H9 (cell line): Measurements from ENCODE around the gene ADGRL3. TPM values are rescaled to one million over a fixed set of nuclear protein-coding genes. Genes with fewer than 3 reads are reported as not detected.

Experiments
- DNase-seq: peaks from one replicate; pipeline ENCODE4 v3.0.0-alpha.2; 2017
- H2AFZ ChIP-seq: one replicate; pipeline ENCODE4 v1.6.1; 2013; ENCODE audit warnings: mild to moderate bottlenecking, low read length, control low read depth, moderate library complexity
- H2AK5ac ChIP-seq: 2 replicates; pipeline ENCODE4 v1.6.1; 2013; ENCODE audit warnings: low read length, control low read depth, mixed read lengths; ENCODE audit not compliant: insufficient read length
- H2BK120ac ChIP-seq: one replicate; pipeline ENCODE4 v1.6.1; 2013; ENCODE audit warnings: low read depth, mild to moderate bottlenecking, low read length, control low read depth, inconsistent platforms; ENCODE audit not compliant: poor library complexity, severe bottlenecking
- H2BK12ac ChIP-seq: 2 replicates; pipeline ENCODE4 v1.6.1; 2013; ENCODE audit warnings: low read length, control low read depth, mixed read lengths, low read depth; ENCODE audit not compliant: insufficient read length
- H2BK15ac ChIP-seq: 2 replicates; pipeline ENCODE4 v1.6.1; 2013; ENCODE audit warnings: low read depth, low read length, control low read depth
- H2BK20ac ChIP-seq: one replicate; pipeline ENCODE4 v1.6.1; 2013; ENCODE audit warnings: low read depth, mild to moderate bottlenecking, low read length, control low read depth, inconsistent platforms; ENCODE audit not compliant: poor library complexity, severe bottlenecking
- H2BK5ac ChIP-seq: 2 replicates; pipeline ENCODE4 v1.6.1; 2013; ENCODE audit warnings: low read length, control low read depth, mixed read lengths; ENCODE audit not compliant: insufficient read length
- H3K14ac ChIP-seq: 2 replicates; pipeline ENCODE4 v1.6.1; 2013; ENCODE audit warnings: low read length, control low read depth; ENCODE audit not compliant: insufficient read depth
- H3K18ac ChIP-seq: 2 replicates; pipeline ENCODE4 v1.6.1; 2013; ENCODE audit warnings: low read depth, mild to moderate bottlenecking, mixed read lengths, low read length, control low read depth; ENCODE audit not compliant: insufficient read length
- H3K23ac ChIP-seq: 2 replicates; pipeline ENCODE4 v1.6.1; 2013; ENCODE audit warnings: low read length, control low read depth, mixed read lengths, low read depth; ENCODE audit not compliant: insufficient read length
- H3K23me2 ChIP-seq: 2 replicates; pipeline ENCODE4 v1.6.1; 2013; ENCODE audit warnings: low read depth, mild to moderate bottlenecking, mixed read lengths, low read length, control low read depth; ENCODE audit not compliant: insufficient read length, poor library complexity, severe bottlenecking
- H3K27ac ChIP-seq: 2 replicates; pipeline ENCODE4 v1.5.1; 2013; ENCODE audit warnings: low read length, control low read depth, mixed read lengths, low read depth; ENCODE audit not compliant: insufficient read length
- H3K27me3 ChIP-seq: 2 replicates; pipeline ENCODE4 v1.6.1; 2013; ENCODE audit warnings: low read length, control low read depth, inconsistent platforms; ENCODE audit not compliant: insufficient read depth
- H3K4ac ChIP-seq: 2 replicates; pipeline ENCODE4 v1.6.1; 2013; ENCODE audit warnings: low read depth, mild to moderate bottlenecking, control low read depth, inconsistent platforms, low read length, moderate library complexity
- H3K4me1 ChIP-seq: 2 replicates; pipeline ENCODE4 v1.6.1; 2013; ENCODE audit warnings: low read length, control low read depth, inconsistent platforms; ENCODE audit not compliant: insufficient read depth
- H3K4me2 ChIP-seq: 2 replicates; pipeline ENCODE4 v1.6.1; 2013; ENCODE audit warnings: low read length, control low read depth, mixed read lengths; ENCODE audit not compliant: insufficient read length, insufficient read depth
- H3K56ac ChIP-seq: 2 replicates; pipeline ENCODE4 v1.6.1; 2013; ENCODE audit warnings: low read depth, mild to moderate bottlenecking, mixed read lengths, low read length, control low read depth; ENCODE audit not compliant: insufficient read length
- H3K79me1 ChIP-seq: 2 replicates; pipeline ENCODE4 v1.6.1; 2013; ENCODE audit warnings: low read depth, mild to moderate bottlenecking, moderate library complexity, low read length, control low read depth, inconsistent platforms; ENCODE audit not compliant: insufficient read depth, poor library complexity, severe bottlenecking
- H3K79me2 ChIP-seq: 2 replicates; pipeline ENCODE4 v1.6.1; 2013; ENCODE audit warnings: low read length, control low read depth, inconsistent platforms; ENCODE audit not compliant: insufficient read depth
- H3K9ac ChIP-seq: 2 replicates; pipeline ENCODE4 v1.6.1; 2013; ENCODE audit warnings: low read length, control low read depth, mixed read lengths; ENCODE audit not compliant: insufficient read length; ENCODE audit errors: extremely low read depth
- H3K9me3 ChIP-seq: one replicate; pipeline ENCODE4 v1.6.1; 2013; ENCODE audit warnings: low read depth, low read length, inconsistent platforms; ENCODE audit not compliant: control insufficient read depth
- H3T11ph ChIP-seq: one replicate; pipeline ENCODE4 v1.6.1; 2013; ENCODE audit warnings: mild to moderate bottlenecking, low read length, control low read depth, inconsistent platforms
- H4K20me1 ChIP-seq: one replicate; pipeline ENCODE4 v1.6.1; 2013; ENCODE audit not compliant: control insufficient read depth, insufficient read length, insufficient read depth
- H4K5ac ChIP-seq: 2 replicates; pipeline ENCODE4 v1.6.1; 2013; ENCODE audit warnings: low read depth, mild to moderate bottlenecking, mixed read lengths, low read length, control low read depth; ENCODE audit not compliant: insufficient read length
- H4K8ac ChIP-seq: replicated peaks from 2 replicates; pipeline ENCODE4 v1.6.1; 2013; ENCODE audit warnings: low read length, control low read depth, mixed read lengths, low read depth; ENCODE audit not compliant: insufficient read length
- H4K91ac ChIP-seq: 2 replicates; pipeline ENCODE4 v1.6.1; 2013; ENCODE audit warnings: low read depth, mild to moderate bottlenecking, moderate library complexity, mixed read lengths, low read length, control low read depth; ENCODE audit not compliant: insufficient read length
- H3K27ac Mint-ChIP-seq, 3 experiments: 2 replicates in 2 of 3; 3 replicates in 1 of 3; pipeline ENCODE4 v1.8.0; 2020 to 2021; ENCODE audit warnings: mixed read lengths in 3 of 3, mild to moderate bottlenecking in 1 of 3, moderate library complexity in 1 of 3
- H3K27me3 Mint-ChIP-seq: 2 replicates; pipeline ENCODE4 v1.8.0; 2021; ENCODE audit warnings: low read depth, mild to moderate bottlenecking, moderate library complexity, mixed read lengths
- H3K36me3 Mint-ChIP-seq, 3 experiments: 2 replicates in 2 of 3; 3 replicates in 1 of 3; pipeline ENCODE4 v1.8.0; 2020 to 2021; ENCODE audit warnings: low read depth in 3 of 3, mixed read lengths in 3 of 3; ENCODE audit not compliant: insufficient read depth in 1 of 3
- H3K4me1 Mint-ChIP-seq, 2 experiments: 2 replicates each; pipeline ENCODE4 v1.8.0; 2020; ENCODE audit warnings: mixed read lengths in 2 of 2
- H3K4me3 Mint-ChIP-seq, 2 experiments: 2 replicates in 1 of 2; 3 replicates in 1 of 2; pipeline ENCODE4 v1.8.0; 2020 to 2021; ENCODE audit warnings: mild to moderate bottlenecking in 2 of 2, mixed read lengths in 2 of 2, moderate library complexity in 1 of 2
- H3K9me3 Mint-ChIP-seq, 2 experiments: 2 replicates in 1 of 2; 3 replicates in 1 of 2; pipeline ENCODE4 v1.8.0; 2020; ENCODE audit warnings: mild to moderate bottlenecking in 2 of 2, mixed read lengths in 2 of 2, moderate library complexity in 1 of 2
- WGBS: extraction: QIAGEN DNeasy Blood & Tissue Kit; methylation state at CpG from one replicate; pipeline ENCODE4 v1.1.7; 2013; ENCODE audit warnings: missing lambda C conversion rate, low lambda C conversion rate, mixed read lengths; ENCODE audit not compliant: insufficient read length; ENCODE audit errors: extremely low coverage; 5-methylcytosine and 5-hydroxymethylcytosine counted together
- total RNA-seq: library from RNA; stranded (reverse); gene quantifications from 2 replicates; pipeline ENCODE4 v1.2.1, GENCODE V29; 2021
- TF ChIP-seq, protein P1 (sequence below): fragments of 200-600 bp; sonication (generic); conservative IDR thresholded peaks from 3 replicates; pipeline ENCODE4 v1.8.0; 2021; ENCODE audit warnings: antibody characterized with exemption, mild to moderate bottlenecking

ADGRL3 gene
- total RNA-seq, 1 experiment from 2014 or later = 5.9 TPM

DNA sequence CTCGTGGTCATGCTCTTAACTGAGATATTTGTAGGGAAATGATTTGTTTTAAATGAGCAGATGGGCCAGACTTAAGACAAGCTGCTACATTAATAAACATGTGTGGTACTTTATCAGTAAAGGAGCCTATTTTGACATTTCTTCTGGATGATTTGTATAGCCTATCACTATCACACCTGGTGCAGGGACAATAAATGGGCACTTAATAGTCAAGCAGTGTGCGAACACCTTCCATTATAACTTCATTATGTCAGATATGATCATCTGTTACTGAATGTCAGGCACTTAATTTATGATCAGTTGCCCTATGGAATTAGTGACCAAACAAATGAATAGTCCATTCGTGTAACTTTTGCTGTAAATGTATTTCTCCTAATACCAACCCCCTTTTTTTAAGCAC, 628.8 kb downstream of the ADGRL3 start:
- TF ChIP-seq, protein P1, sequence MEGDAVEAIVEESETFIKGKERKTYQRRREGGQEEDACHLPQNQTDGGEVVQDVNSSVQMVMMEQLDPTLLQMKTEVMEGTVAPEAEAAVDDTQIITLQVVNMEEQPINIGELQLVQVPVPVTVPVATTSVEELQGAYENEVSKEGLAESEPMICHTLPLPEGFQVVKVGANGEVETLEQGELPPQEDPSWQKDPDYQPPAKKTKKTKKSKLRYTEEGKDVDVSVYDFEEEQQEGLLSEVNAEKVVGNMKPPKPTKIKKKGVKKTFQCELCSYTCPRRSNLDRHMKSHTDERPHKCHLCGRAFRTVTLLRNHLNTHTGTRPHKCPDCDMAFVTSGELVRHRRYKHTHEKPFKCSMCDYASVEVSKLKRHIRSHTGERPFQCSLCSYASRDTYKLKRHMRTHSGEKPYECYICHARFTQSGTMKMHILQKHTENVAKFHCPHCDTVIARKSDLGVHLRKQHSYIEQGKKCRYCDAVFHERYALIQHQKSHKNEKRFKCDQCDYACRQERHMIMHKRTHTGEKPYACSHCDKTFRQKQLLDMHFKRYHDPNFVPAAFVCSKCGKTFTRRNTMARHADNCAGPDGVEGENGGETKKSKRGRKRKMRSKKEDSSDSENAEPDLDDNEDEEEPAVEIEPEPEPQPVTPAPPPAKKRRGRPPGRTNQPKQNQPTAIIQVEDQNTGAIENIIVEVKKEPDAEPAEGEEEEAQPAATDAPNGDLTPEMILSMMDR = no peak
- no CpG with 5 or more reads among the region's 3 CpGs for WGBS
- no peak overlapping the region for H2BK12ac ChIP-seq
- H2AK5ac ChIP-seq = no peak overlapping the region
- H3K27ac ChIP-seq = no peak overlapping the region
- H2AFZ ChIP-seq = no peak overlapping the region
- no peaks in the 10 kb centered on the region for H3K23me2 ChIP-seq
- no peak overlapping the region for H2BK120ac ChIP-seq
- no peak overlapping the region for H4K5ac ChIP-seq
- H3K23ac ChIP-seq = no peak overlapping the region
- H4K8ac ChIP-seq = no peak overlapping the region
- no peak overlapping the region for H3K14ac ChIP-seq
- H3K9ac ChIP-seq = no peak overlapping the region
- H3K4me2 ChIP-seq = no peak overlapping the region
- H3T11ph ChIP-seq = no peak overlapping the region
- H2BK5ac ChIP-seq = no peak overlapping the region
- H3K79me2 ChIP-seq = no peaks in the 10 kb centered on the region
- DNase-seq = no peak
- H3K27me3 ChIP-seq = no peaks in the 10 kb centered on the region
- no peak overlapping the region for H3K56ac ChIP-seq
- no peak overlapping the region for H4K91ac ChIP-seq
- peaks cover 42 to 46% of the 10 kb centered on the region in 2 experiments for H3K4me1 Mint-ChIP-seq
- H4K20me1 ChIP-seq = no peaks in the 10 kb centered on the region
- no peaks in the 10 kb centered on the region for H3K9me3 ChIP-seq
- H3K27me3 Mint-ChIP-seq = no peaks in the 10 kb centered on the region
- H3K79me1 ChIP-seq = no peaks in the 10 kb centered on the region
- peak overlapping the region in 1 of 3 experiments; percentile 52; a peak in 1 of 7 replicates for H3K27ac Mint-ChIP-seq
- peaks cover 4% of the 10 kb centered on the region; the same call in 1 of the 2 replicates for H3K4me1 ChIP-seq
- no peak overlapping the region for H2BK15ac ChIP-seq
- no peak overlapping the region for H2BK20ac ChIP-seq
- H3K18ac ChIP-seq = no peak overlapping the region
- H3K36me3 Mint-ChIP-seq = peaks cover 0 to 1% (median 0%) of the 10 kb centered on the region in 3 experiments; a peak in 3 of 7 replicates
- H3K9me3 Mint-ChIP-seq = peaks cover 0 to 4% of the 10 kb centered on the region in 2 experiments; a peak in 1 of 5 replicates
- no peak overlapping the region for H3K4me3 Mint-ChIP-seq
- H3K4ac ChIP-seq = no peak overlapping the region
